ENCODE data around the gene TEC.

GRCh38 chr4:48180234-48180633, 89.4 kb downstream of the TEC start:
- TF ChIP-seq POLR2AphosphoS5 (IDR thresholded peaks at IDR 0.05; ENCODE audit: borderline replicate concordance, low read depth, low read length): no peak
- TF ChIP-seq EZH2 (IDR thresholded peaks at IDR 0.05): no peak
- no peak for TF ChIP-seq FOXP2 (optimal IDR thresholded peaks at IDR 0.05; ENCODE audit: control extremely low read depth, extremely low read length, insufficient read depth)
